Natural killer cell (primary cell): ENCODE results near the gene SP140. TPM values are rescaled to one million over a fixed set of nuclear protein-coding genes. Genes with fewer than 3 reads are reported as not detected.

Experiments
- ATAC-seq, 3 donors: fragments of 150-1000 bp in 2 of 3; fragments of 200-7000 bp in 1 of 3; cut with Tn5 transposase; 1 replicate in 1 of 3; 2 replicates in 2 of 3; pipeline ENCODE4 v1.10.0; 2021; ENCODE audit warnings: mild to moderate bottlenecking in 2 of 3, moderate library complexity in 2 of 3
- DNase-seq, 2 donors: peaks; one replicate each; pipeline versions ENCODE4 v3.0.0 to v3.0.0-alpha.2; 2013 to 2021; ENCODE audit warnings: mixed read lengths in 1 of 2
- H3K27ac ChIP-seq: one replicate; pipeline ENCODE4 v1.5.1; 2013; ENCODE audit warnings: mild to moderate bottlenecking, low read length
- H3K27me3 ChIP-seq: one replicate; pipeline ENCODE4 v1.6.1; 2013; ENCODE audit warnings: low read length; ENCODE audit not compliant: control insufficient read depth, insufficient read depth
- H3K36me3 ChIP-seq: one replicate; pipeline ENCODE4 v1.6.1; 2013; ENCODE audit warnings: low read length; ENCODE audit not compliant: control insufficient read depth, insufficient read depth
- H3K4me1 ChIP-seq: one replicate; pipeline ENCODE4 v1.6.1; 2013; ENCODE audit warnings: low read length; ENCODE audit not compliant: control insufficient read depth, insufficient read depth
- H3K4me3 ChIP-seq: one replicate; pipeline ENCODE4 v1.5.1; 2013; ENCODE audit warnings: low read length
- H3K9me3 ChIP-seq: one replicate; pipeline ENCODE4 v1.6.1; 2013; ENCODE audit warnings: low read length; ENCODE audit not compliant: control insufficient read depth, insufficient read depth
- H3K27ac Mint-ChIP-seq, 2 donors: one replicate each; pipeline ENCODE4 v1.8.0; 2022; ENCODE audit warnings: mild to moderate bottlenecking in 2 of 2, mixed read lengths in 2 of 2, moderate library complexity in 1 of 2
- H3K27me3 Mint-ChIP-seq, 2 donors: one replicate each; pipeline ENCODE4 v1.8.0; 2022; ENCODE audit warnings: low read depth in 2 of 2, mixed read lengths in 2 of 2
- H3K36me3 Mint-ChIP-seq: one replicate; pipeline ENCODE4 v1.8.0; 2022; ENCODE audit warnings: mixed read lengths
- H3K4me1 Mint-ChIP-seq, 2 donors: one replicate each; pipeline ENCODE4 v1.8.0; 2022; ENCODE audit warnings: mixed read lengths in 2 of 2
- H3K4me3 Mint-ChIP-seq: one replicate; pipeline ENCODE4 v1.8.0; 2022; ENCODE audit warnings: mild to moderate bottlenecking, moderate library complexity, mixed read lengths
- H3K9me3 Mint-ChIP-seq, 2 donors: one replicate each; pipeline ENCODE4 v1.8.0; 2022; ENCODE audit warnings: mixed read lengths in 2 of 2
- WGBS: methylation state at CpG from one replicate; pipeline ENCODE4 v1.1.7; 2013; ENCODE audit warnings: missing lambda C conversion rate; ENCODE audit not compliant: insufficient coverage; 5-methylcytosine and 5-hydroxymethylcytosine counted together
- intact Hi-C: fragments of 100-400 bp; cut with micrococcal nuclease; formaldehyde crosslinking; loops from one replicate; pipeline ENCODE4 v1.14.2; 2022
- total RNA-seq, 4 donors: library from RNA; stranded (reverse); fragments of 120-200 nt in 1 of 4; gene quantifications; one replicate each; pipeline versions ENCODE4 v1.2.3 to v1.2.4, GENCODE V29; 2013 to 2022
- TF ChIP-seq, protein P1 (sequence below): fragments of 200-600 bp; IDR thresholded peaks from one replicate; pipeline ENCODE4 v1.8.0; 2022; ENCODE audit warnings: antibody characterized with exemption

Gene SP140
- total RNA-seq, 3 donors from 2014 or later (not counting 1 experiment from before 2014, with no cell fraction given): 69.1 to 89.9 (median 77.4) TPM

DNA sequence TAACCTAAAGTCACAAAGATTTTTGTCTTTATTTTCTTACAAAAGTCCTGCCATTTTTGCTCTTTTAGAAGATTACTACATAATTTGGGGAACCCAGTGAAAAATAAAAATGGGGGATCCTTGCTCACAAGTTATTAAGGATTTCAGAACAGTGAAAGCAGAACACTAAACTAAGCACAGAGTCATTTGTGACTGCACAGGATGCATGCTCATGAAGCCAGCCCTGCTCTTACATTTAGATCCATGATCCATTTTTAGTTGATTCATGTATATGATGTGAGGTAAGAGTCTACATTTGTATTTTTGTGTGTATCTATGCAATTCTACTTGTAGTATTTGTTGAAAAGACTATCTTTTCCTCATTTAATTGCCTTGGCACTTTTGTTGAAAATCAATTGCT, 123.3 kb downstream of the SP140 start:
- peaks cover 54 to 70% of the 10 kb centered on the region in 2 donors for H3K4me1 Mint-ChIP-seq
- H3K36me3 ChIP-seq: peaks cover 12% of the 10 kb centered on the region
- no peak overlapping the region for H3K27ac ChIP-seq
- no peak overlapping the region for H3K4me3 ChIP-seq
- intact Hi-C loops: no loop called here
- H3K36me3 Mint-ChIP-seq: peaks cover 30% of the 10 kb centered on the region
- H3K27me3 Mint-ChIP-seq: no peaks in the 10 kb centered on the region
- peak overlapping the region; percentile 82 to 83 for H3K27ac Mint-ChIP-seq
- DNase-seq (no peak), ATAC-seq (peak in 1 of 3 donors; percentile 33)
- peaks cover 5 to 12% of the 10 kb centered on the region in 2 donors for H3K9me3 Mint-ChIP-seq
- peaks cover 10% of the 10 kb centered on the region for H3K4me1 ChIP-seq
- peak overlapping the region; percentile 6 for H3K4me3 Mint-ChIP-seq
- peaks cover 4% of the 10 kb centered on the region for H3K9me3 ChIP-seq
- H3K27me3 ChIP-seq: no peaks in the 10 kb centered on the region
- TF ChIP-seq, protein P1, sequence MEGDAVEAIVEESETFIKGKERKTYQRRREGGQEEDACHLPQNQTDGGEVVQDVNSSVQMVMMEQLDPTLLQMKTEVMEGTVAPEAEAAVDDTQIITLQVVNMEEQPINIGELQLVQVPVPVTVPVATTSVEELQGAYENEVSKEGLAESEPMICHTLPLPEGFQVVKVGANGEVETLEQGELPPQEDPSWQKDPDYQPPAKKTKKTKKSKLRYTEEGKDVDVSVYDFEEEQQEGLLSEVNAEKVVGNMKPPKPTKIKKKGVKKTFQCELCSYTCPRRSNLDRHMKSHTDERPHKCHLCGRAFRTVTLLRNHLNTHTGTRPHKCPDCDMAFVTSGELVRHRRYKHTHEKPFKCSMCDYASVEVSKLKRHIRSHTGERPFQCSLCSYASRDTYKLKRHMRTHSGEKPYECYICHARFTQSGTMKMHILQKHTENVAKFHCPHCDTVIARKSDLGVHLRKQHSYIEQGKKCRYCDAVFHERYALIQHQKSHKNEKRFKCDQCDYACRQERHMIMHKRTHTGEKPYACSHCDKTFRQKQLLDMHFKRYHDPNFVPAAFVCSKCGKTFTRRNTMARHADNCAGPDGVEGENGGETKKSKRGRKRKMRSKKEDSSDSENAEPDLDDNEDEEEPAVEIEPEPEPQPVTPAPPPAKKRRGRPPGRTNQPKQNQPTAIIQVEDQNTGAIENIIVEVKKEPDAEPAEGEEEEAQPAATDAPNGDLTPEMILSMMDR: no peak

DNA sequence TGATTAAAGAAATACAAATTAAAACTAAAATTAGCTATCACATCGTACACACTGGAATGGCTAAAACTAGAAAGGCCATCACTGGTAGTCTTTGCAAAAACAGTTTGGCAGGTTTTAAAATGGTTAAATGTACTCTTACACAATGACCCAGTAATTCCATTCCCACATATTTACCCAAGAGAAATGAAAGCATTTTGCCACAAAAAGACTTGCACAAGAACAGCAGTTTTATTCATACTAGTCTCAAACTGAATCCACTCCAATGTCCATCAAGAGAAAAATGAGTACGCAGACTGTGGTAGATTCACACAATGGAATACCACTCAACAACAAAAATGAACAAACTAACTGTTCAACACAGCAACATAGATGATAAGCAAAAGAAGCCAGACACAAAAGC, 130.5 kb downstream of the SP140 start:
- Mint-ChIP-seq H3K27ac (no peak overlapping the region), H3K4me1 (peaks cover 7 to 17% of the 10 kb centered on the region in 2 donors), H3K9me3 (no peaks in the 10 kb centered on the region), H3K4me3 (no peak overlapping the region), H3K27me3 (no peaks in the 10 kb centered on the region), H3K36me3 (peaks cover 10% of the 10 kb centered on the region)
- DNase-seq: no peak
- H3K27ac ChIP-seq: no peak overlapping the region
- intact Hi-C loops: no loop called here
- no peak overlapping the region for H3K4me3 ChIP-seq
- 100% methylated on average over 2 of the region's 2 CpGs for WGBS
- ATAC-seq: no peak
- TF ChIP-seq, protein P1: no peak
- H3K27me3 ChIP-seq: no peaks in the 10 kb centered on the region
- no peaks in the 10 kb centered on the region for H3K9me3 ChIP-seq
- no peaks in the 10 kb centered on the region for H3K4me1 ChIP-seq
- peaks cover 42% of the 10 kb centered on the region for H3K36me3 ChIP-seq

DNA sequence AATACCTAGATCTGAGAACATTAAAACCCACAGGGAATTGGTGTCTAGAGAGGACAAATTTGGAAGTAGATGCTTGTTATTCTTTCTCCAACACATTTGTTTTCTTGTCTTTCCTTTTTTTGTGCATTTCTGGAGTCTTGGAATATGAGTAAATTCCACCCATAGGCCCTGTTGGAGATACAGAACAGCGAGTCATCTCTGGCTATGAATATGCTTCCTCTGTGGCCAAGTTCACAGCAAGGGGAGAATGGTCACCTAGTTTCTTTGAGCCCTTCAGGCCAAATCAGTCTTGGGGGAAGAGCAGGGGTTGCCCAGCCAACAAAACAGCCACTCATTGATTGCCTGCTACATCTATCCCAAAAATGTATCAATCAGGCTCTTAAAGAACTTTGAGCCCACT, 132.8 kb downstream of the SP140 start:
- no peaks in the 10 kb centered on the region for H3K9me3 ChIP-seq
- DNase-seq: no peak
- WGBS: 100% methylated on average over 1 of the region's 1 CpG
- no peak overlapping the region for H3K4me3 Mint-ChIP-seq
- intact Hi-C loops: no loop called here
- peaks cover 3% of the 10 kb centered on the region for H3K4me1 ChIP-seq
- no peak overlapping the region for H3K27ac ChIP-seq
- H3K27me3 Mint-ChIP-seq: no peaks in the 10 kb centered on the region
- H3K36me3 Mint-ChIP-seq: peaks cover 10% of the 10 kb centered on the region
- no peaks in the 10 kb centered on the region for H3K27me3 ChIP-seq
- H3K36me3 ChIP-seq: peaks cover 43% of the 10 kb centered on the region
- H3K4me3 ChIP-seq: no peak overlapping the region
- no peaks in the 10 kb centered on the region for H3K9me3 Mint-ChIP-seq
- H3K4me1 Mint-ChIP-seq: peaks cover 26 to 32% of the 10 kb centered on the region in 2 donors
- TF ChIP-seq, protein P1: no peak
- H3K27ac Mint-ChIP-seq: no peak overlapping the region
- ATAC-seq: no peak

DNA sequence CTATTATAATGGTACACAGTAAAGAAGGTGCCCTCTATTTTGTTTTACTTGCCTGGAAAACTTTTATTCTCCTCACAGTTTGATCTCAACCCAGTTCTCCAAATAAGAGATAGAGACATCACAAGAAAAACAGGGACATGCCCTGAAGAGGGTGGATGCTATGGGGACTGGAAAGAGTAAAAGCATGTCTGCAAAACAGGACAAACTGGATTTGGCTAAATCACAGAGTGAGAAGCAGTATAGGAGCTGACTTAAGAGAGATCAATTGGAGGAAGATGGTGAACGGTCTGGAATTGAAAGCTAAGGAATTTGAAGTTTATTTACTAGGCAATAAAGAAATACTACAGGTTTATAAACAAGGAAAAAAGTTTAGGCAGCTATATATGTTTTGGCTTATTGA, 134.5 kb downstream of the SP140 start:
- Mint-ChIP-seq H3K4me3 (no peak overlapping the region), H3K4me1 (peaks cover 20 to 26% of the 10 kb centered on the region in 2 donors), H3K9me3 (no peaks in the 10 kb centered on the region), H3K36me3 (peaks cover 10% of the 10 kb centered on the region), H3K27ac (no peak overlapping the region), H3K27me3 (no peaks in the 10 kb centered on the region)
- no peak for DNase-seq
- no peak for ATAC-seq
- TF ChIP-seq, protein P1: no peak
- Histone ChIP-seq H3K4me3 (no peak overlapping the region), H3K27me3 (no peaks in the 10 kb centered on the region), H3K9me3 (no peaks in the 10 kb centered on the region), H3K36me3 (peaks cover 48% of the 10 kb centered on the region), H3K4me1 (peaks cover 3% of the 10 kb centered on the region), H3K27ac (no peak overlapping the region)
- 100% methylated on average over 1 of the region's 1 CpG for WGBS
- intact Hi-C loops: no loop called here
